Vagina (tissue), 2 donors: ENCODE data around the gene LYPD5.
"Not testable (repeated sequence)": the region's sequence is repeated elsewhere in the genome, so short reads cannot be mapped to it uniquely, and the experiment has no call there.

Experiments
- POLR2A ChIP-seq, 2 donors: fragments of 450-650 bp; IDR thresholded peaks; one replicate each; pipeline ENCODE4 v1.6.1; 2017; ENCODE audit warnings: antibody characterized with exemption in 2 of 2, mild to moderate bottlenecking in 2 of 2, moderate library complexity in 2 of 2
- POLR2AphosphoS5 ChIP-seq, 2 donors: sonication (generic); formaldehyde crosslinking; IDR thresholded peaks; one replicate each; pipeline ENCODE4 v1.9.0; 2017; ENCODE audit warnings: antibody characterized with exemption in 2 of 2, mild to moderate bottlenecking in 2 of 2, low read depth in 1 of 2; ENCODE audit not compliant: insufficient read depth in 1 of 2
- TF ChIP-seq, protein P1 (sequence below), 3 experiments: fragments of 450-650 bp in 2 of 3; fragments of 200-600 bp in 1 of 3; sonication (generic) in 1 of 3; IDR thresholded peaks; one replicate each; pipeline ENCODE4 v1.5.1; 2017 to 2019; ENCODE audit warnings: antibody characterized with exemption in 3 of 3, mild to moderate bottlenecking in 2 of 3, moderate library complexity in 2 of 3

DNA sequence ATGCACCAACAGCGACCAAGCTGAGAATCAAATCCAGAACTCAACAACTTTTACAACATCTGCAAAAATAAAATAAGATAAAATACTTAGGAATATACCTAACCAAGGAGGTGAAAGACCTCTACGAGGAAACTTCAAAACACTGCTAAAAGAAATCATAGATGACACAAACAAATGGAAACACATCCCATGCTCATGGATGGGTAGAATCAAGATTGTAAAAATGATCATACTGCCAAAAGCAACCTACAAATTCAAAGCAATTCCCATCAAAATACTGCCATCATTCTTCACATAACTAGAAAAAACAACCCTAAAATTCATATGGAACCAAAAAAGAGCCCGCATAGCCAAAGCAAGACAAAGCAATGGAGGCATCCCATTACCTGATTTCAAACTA, 21.6 kb upstream of the LYPD5 start:
- TF ChIP-seq, protein P1, sequence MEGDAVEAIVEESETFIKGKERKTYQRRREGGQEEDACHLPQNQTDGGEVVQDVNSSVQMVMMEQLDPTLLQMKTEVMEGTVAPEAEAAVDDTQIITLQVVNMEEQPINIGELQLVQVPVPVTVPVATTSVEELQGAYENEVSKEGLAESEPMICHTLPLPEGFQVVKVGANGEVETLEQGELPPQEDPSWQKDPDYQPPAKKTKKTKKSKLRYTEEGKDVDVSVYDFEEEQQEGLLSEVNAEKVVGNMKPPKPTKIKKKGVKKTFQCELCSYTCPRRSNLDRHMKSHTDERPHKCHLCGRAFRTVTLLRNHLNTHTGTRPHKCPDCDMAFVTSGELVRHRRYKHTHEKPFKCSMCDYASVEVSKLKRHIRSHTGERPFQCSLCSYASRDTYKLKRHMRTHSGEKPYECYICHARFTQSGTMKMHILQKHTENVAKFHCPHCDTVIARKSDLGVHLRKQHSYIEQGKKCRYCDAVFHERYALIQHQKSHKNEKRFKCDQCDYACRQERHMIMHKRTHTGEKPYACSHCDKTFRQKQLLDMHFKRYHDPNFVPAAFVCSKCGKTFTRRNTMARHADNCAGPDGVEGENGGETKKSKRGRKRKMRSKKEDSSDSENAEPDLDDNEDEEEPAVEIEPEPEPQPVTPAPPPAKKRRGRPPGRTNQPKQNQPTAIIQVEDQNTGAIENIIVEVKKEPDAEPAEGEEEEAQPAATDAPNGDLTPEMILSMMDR (IDR thresholded peaks at IDR 0.05) = not testable (repeated sequence)
- not testable (repeated sequence) for TF ChIP-seq POLR2A (IDR thresholded peaks at IDR 0.05); POLR2AphosphoS5 (IDR thresholded peaks at IDR 0.05; ENCODE audit: insufficient read depth in 1 of 2, low read depth in 1 of 2)
